HG03378 (cell line): ENCODE data around the gene ADCY1.

Experiments used
- ATAC-seq: cut with Tn5 transposase; IDR thresholded peaks from one replicate; pipeline ENCODE4 v1.9.1; 2021; ENCODE audit warnings: mild to moderate bottlenecking, moderate library complexity; ENCODE audit not compliant: unreplicated experiment

ADCY1 gene

DNA sequence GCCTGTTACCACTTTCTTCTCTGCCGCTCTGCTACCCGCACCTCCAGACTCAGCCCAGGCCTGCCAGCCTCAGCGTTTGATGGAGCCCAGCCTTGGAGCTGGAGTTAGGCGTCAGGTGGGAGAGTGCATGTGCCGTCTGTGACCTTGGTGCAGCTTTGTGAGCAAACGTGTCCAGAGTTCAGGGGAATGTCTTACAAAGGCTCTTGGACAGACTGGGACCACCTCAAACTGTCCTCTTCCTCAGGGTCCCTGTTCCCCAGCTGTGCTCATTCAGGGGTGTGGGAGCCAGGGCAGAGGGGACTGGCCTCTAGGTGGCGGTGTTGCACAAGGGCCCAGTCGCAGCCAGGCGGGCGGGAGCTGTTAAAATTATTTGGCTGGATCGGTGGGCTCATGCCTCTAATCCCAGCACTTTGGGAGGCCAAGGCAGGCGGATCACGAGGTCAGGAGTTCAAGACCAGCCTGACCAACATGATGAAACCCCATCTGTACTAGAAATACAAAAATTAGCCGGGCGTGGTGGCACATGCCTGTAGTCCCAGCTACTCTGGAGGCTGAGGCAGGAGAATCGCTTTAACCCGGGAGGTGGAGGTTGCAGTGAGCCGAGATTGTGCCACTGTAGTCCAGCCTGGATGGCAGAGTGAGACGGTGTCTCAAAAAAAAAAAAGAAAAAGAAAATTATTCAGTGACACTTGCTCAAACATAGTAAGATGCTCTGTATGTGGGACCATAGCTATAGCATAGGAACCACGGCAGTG, 89.2 kb downstream of the ADCY1 start:
- no peak for ATAC-seq

DNA sequence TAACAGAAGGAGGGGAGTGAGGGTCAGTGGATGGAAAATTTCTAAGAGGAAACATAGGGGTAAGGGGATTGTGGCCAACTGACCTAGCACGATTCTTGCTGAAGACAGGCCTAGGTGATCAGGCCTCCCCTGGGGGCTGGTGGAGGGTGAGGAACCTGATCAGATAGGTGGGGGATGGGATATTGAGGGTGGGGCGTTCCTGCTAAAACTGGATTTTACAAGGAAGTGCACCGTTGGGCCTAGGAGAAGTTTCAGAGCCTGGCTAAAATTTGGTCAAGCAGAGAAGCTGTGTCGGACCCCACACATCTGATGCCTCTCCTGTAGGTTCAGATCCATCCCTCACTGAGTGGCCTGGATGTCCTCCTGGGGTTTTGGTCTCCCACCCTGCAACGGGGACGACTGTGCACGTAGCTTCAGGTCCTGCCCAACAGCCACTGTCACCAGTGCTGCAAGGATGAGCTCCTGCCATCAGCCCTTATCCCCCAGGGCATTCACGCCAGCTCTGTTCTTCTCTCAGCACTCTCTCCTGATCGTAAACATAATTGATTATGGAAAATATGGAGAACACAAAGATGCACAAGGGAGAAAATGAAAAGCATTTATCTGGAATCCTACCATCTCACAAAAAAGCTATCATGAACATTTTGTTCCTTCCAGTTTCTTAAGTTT, 89.9 kb downstream of the ADCY1 start:
- no peak for ATAC-seq

DNA sequence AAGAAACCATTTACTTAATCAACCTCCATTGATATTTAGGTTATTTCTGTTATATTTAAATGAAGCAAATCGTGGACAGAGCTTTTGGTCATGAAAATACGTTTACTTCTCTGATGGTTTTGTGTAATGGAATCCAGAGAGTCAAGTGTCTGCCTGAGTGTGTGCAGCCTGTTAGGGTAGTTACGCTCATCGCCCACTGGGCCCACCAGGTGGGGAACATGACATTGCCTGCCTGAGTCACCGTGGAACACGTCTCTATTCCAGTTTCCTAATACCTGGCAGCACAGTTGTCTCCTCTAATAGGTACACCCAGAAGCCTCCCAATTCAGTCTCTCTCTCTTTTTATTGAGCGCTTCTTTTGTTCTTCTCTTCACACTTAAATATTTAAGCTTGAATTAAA, 91.0 kb downstream of the ADCY1 start:
- ATAC-seq = no peak

DNA sequence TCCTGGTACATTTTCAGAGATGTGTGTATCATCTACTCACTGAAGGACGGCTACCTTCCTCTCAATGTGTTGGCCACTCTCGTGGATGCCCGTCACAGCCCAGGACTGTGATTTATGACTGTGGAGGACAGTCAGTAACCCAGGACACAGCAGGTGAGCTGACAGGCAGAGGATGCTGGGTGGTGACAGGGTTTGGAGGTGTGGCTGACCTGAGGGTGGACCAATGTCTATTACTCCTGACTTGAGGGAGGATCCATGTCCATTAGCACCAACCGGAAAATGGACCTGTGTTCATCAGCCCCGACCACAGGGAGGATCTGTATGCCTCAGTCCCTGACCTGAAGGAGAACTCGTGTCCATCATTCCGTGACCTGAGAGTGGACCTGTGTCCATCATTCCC, 96.1 kb downstream of the ADCY1 start:
- no peak for ATAC-seq

DNA sequence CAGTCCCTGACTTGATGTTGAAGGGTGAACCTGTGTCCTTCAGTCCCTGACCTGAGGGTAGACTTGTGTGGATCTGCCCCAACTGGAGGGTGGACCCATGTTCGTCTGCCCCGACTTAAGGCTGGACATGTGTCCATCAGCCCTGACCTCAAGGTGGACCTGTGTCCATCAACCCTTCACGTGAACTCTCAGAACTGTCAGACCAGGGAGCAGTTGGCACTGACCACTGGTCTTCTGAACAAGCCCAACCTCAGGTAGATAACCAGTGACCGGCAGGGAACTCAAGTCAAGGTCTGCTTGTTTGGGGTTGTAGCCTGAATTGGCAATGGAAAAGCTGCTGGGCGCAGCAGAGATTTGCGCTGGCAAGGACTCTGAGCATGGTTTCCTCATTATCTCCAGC, 96.5 kb downstream of the ADCY1 start:
- no peak for ATAC-seq

DNA sequence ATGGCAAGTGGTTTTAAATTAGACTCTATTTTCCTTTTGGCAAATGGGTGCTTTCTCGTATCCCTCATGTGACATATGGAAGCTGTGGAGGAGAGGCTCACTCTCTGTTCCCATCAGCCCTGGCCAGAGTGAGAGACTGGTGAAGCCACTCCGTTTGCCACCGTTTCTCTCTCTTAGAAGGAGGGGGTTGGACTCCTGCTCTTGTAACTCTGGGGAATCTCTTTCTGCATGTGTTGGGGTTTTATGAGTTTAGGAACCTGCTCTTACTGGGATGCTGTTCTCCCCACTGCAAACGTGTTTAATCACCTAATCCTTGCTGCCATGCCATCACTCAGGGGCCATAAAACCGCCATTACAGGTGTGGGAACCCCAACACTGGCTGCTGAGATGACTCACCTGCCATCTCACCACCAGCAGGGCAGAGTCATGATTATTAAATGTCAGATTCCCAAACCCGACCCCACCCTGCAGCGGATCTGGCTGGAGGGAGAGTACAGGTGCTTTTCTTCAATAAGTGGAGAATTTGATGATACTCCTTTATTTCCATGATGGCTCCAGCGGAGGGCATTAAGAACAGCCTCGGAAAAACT, 103.2 kb downstream of the ADCY1 start:
- ATAC-seq = no peak

DNA sequence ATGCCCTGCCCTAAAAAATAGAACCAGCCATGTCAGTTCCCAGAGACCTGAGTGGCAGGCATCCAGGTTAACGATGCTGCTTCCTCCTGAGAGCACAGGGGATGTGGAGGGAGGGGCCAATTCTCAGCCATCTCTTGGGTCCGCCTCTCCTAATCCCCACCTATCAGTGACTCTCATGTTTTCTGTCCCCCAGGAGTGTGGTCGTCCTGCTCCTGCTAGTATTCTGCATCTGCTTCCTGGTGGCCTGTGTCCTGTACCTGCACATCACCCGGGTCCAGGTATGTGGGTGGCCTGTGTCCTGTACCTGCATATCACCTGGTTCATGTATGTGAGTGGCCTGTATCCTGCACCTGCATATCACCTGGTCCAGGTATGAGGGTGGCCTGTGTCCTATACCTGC, 105.3 kb downstream of the ADCY1 start:
- no peak for ATAC-seq

DNA sequence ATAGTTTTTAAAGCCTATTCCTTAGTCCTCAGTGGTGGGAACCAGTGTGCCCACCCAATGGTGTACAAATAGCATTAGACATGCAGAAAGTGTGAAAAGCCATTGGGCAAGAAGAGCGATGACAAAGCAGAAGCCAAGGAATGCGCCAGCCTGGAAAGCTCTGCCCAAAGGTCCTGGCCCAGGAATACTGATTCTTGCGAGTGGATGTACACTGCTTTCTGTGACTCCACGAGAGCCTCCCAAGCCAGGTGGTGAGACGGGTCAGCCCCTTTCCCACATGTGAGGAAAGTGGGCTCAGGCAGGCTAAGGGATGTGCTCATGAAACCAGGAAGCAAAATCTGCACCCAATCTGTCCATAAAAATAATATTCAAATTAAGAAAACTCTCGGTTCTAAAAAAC, 106.6 kb downstream of the ADCY1 start:
- no peak for ATAC-seq

DNA sequence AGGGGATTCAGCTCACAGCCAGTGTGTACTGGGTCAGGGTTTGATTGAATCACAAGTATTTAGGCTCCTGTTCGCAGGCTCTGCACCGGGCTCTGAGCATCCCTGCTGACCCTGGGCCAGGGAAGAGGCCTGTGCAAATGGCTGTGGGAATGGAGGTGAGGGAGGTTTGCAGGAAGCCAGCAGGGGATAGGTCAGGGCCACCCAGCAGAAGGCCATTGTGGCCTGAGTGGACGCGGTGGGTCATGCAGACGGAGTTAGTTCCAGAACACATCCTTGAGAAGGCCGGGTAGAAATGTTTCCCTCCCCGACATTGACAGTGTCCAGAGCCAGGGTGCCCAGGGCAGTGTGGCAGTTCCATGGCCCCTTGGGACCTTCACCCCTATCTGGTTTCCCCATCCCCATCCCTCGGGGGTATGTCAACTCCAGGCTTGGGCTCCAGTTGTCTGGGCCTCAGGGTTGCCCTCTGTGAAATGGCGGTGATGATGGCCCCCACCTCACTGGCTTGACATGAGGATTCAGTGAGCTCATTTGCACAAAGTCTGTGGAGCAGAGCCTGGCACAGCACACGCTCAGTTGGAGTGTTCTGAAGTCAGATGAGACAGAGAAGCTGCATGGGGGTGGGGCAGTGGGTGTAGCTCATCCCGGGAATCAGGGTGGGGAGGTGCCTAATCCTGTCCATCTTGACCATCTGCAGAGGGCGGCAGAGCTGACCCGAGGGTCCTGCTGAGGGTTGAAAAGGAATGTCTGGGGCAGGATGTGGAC, 107.6 kb downstream of the ADCY1 start:
- no peak for ATAC-seq

DNA sequence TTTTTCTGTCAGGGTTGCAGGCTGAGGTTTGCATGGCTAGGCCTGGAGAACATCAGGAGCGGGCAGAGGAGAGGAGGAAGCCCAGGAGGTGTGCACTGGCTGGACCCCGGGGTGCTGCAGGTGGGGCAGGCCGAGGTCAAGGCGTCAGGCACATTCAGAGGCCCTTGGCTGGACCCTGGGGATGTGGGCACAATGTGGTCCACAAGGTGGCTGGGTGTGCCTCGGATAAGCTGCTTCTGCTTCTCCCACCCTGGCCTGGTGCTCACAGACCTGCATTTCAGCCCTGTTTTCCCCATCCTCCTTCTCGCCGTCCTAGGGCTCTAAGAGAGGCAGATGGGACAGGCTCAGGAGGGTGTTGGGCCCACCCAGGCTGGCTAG, 108.2 kb downstream of the ADCY1 start:
- ATAC-seq = no peak

DNA sequence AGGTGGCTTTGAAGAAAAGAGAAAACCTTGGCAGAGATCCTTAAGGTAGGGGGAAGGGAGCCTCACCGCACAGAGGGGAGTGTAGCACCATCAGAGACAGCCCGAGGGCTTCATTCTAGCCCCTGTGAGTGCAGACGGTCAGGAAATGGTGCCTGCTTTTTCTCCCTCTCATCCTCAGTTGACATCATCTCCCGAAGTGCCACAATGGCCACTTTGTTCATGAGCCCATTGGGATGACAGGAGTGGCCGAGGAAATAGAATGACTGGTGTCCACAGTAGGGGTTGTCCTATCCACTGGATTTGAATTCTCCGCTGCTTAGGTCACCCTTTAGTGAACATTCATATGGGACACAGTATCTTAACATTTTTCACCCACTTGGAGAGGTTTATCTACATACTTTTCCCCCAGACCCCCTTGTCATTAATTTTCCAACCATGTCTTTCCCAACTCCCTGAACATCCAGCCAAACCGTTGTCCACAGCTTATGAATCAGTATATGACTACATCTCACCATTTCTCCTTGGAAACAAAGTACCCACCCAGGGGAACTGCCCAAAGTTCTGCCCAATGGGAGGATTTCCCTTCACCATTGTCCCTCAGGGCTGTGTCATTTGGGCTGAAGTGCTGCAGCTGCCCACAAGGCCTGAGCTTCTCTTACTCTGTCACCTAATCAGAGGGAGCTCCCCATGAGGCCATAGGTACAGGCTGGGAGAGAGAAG, 108.8 kb downstream of the ADCY1 start:
- ATAC-seq = no peak

DNA sequence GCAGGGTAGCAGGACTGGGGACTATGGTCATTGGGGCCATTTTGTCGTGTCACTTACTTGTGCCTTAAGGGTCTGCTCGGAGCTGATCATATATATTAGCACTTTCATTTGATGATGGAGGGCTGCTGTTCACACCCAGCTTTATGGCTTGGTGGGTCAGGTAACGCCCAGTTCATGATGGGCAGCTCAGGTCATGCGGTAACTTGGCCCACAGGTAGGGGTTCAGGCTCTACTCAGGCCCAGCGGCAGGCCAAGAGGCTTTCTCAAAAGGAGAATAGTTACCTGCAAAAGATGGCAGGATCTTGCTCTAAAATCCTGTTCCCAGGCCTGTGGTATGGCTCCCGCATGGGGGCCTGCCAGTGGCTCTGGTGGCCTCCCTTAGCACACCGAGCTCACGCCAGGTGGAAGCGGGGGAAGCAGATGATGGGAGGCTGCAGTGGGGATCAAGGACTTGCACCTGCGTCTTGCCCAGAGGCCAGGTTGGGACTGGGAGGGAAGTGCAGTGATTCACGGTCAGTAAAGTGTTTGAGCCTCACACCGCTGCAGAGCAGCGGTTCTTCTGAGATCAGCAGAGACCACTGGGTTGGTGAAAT, 109.5 kb downstream of the ADCY1 start:
- no peak for ATAC-seq

DNA sequence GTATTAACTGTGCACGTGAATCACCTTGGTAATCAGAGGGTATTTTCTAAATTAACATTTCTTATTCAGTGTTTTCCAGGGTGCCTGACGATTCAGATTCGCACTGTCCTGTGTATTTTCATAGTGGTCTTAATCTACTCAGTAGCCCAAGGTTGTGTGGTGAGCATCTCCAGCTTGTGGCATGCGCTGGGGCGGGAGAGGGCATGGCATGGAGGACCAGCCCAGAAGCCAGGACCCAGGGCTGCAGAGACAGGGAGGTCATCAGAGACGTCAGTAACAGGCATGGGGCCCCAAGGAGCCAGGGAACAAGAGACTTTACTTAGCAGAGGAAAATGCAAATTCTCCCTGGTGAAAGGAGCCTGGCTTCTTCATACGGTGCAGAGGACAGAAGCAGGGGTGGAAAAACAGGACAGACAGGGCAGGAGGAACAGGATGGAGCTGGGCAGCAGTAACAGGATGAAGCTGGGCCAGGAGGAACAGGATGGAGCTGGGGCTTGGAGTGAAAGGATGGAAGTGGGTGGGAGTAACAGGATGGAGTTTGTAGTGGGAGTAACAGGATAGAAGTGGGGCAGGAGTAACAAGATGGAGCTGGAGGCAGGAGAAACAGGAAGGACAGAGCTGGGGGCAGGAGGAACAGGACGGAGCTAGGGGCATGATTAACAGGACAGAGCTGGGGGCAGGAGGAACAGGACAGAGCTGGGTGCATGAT, 110.9 kb downstream of the ADCY1 start:
- ATAC-seq = no peak

DNA sequence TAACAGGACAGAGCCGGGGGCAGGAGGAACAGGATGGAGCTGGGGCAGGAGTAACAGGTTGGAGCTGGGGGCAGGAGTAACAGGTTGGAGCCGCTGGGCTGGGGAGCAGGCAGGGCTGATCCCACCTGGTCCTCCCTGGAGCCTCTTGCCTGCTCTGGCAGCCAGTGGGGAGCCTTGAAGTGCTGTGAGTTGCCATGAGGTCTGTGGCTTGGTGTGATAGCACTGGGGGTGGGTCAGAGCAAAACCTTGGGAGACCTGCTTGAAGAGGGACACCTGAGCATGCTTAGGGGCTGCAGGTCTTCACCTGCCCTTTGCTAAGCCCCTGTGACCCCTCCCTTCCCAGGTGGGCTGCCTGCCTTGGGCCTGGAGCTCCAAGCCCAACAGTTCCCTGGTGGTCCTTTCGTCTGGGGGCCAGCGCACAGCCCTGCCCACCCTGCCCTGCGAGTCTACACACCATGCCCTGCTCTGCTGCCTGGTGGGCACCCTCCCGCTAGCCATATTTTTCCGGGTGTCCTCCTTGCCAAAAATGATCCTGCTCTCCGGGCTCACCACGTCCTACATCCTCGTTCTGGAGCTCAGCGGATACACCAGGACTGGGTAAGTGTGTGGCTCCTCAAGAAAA, 111.6 kb downstream of the ADCY1 start:
- no peak for ATAC-seq

DNA sequence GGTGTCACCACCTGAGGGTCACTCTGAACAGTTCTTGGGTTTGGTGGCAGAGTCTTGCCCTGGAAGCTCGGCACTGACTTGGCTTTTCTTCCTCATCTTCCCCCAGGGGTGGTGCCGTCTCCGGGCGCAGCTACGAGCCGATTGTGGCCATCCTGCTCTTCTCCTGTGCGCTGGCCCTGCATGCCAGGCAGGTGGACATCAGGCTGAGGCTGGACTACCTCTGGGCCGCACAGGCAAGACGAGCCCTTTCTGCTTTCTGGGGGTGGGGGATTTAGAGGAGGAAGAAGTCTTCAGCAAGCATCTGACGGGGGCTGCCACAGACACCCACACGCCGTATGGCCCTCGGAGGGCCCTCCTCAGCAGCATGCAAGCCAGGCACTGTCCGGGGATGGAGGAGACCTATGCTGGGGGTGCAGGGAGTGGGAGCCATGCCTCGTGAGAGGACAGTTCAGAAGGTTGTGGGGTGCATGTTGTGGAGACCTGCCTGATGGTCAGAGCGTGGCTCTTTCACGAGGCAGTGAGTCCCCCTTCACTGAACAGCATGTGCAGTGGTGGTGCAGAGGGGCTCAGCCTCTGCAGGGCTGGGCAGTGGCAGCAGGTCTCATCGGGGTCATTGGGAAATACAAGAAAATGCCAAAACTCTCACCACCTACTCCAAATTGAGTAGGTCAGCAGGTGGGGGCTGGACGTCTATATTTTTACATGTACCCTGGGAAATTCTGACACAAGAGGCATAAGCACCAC, 112.4 kb downstream of the ADCY1 start:
- ATAC-seq = no peak

DNA sequence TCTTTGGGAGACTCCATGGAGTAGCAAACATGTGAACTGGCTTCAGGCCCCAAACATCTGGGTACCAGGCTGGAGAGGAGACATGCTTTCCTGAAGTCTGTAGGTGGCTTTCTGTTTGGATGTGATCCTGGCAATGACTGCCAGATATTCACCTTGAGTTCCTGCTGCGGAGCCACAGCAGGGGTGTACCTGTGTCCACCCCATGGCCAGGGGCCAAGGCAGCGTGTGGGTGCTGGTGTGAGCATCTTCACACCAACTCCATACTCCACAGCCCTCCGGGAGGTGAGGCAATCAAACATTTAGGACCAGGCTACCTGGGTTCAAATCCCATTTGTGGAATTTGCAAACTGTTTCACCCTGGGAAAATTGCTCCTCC, 113.0 kb downstream of the ADCY1 start:
- ATAC-seq = no peak

DNA sequence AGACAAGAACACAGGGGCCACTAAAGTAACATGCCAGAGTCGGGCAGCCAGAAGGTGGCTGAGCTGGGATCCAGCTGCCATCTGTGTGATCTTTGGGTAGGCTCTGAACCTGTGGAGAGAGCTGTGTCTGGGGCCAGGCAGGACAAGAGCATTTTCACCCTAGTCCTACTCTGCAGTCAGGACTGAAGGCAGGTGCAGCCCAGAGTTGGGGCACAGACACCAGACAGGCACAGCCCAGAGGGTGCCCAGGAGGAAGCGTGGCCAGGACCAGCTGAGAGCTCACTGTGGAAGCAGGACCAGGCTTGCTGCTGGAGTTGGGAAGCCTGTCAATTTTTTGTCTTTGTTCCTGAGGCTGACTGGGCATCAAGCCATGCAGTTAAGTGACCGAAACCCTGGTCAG, 113.6 kb downstream of the ADCY1 start:
- no peak for ATAC-seq

DNA sequence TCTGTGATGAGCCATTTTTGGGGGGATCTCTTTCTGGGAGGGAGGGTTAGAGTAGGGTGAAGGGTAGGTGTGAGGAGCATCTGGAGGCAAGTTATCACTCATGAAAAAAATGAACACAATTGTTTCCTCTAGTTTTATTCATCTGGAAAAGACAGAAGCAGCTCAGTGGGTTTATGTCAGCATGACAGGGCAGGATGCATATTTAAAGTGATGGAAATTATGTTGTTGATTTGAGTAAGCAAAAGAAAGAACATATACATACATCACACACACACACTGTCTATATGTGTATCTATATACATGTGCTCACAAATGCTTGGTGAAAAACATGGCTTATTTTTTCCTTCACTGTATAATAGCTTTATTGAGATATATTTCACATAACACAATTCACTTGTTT, 114.2 kb downstream of the ADCY1 start:
- ATAC-seq = no peak
